ENCODE data around the gene MRPS12.
A peak's percentile ranks its signal among the peaks of the same experiment; 100 is the strongest.
"Not testable (repeated sequence)": the region's sequence is repeated elsewhere in the genome, so short reads cannot be mapped to it uniquely, and the experiment has no call there.

The MRPS12 gene

DNA sequence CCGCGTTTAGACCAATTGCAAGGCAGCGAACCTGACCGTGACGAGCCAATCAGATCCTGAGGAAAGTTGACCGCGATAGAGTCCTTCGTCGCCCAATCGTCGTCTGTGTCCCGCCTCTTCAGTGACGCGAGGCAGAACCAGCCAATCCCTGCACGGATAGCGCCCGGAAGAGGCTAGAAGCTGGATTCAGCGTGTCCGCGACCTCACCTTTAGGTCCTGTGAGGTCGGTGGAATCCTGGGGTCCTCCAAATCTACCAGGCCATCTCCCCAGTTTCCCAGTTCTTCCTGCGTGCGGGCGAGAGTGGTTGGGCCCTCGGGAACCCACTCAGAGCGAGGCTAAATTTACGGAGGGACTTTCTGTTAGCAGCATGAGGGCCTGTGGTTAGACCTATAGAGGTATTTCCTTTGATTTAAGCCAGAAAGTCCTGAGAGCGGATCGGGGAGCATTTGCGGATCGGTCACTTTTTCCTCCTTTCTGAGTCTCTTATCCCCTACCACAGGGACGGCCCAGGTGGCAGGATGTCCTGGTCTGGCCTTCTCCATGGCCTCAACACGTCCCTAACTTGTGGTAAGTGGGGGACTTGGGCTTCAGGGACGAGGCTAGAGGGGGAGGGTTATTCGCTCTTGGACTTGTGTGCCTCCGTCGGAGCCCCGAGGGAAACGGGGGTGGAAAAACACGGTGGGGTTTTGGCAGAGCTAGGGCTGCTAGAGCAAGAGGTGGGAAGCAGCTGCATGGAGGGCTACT is at the start of gene MRPS12:
Gene MRPS12, plus strand, starts transcription at position 169 of the 745 bp plus-strand sequence. Its CDS starts 351 bp downstream, at position 520.
- DNase-seq = peak; percentile 97 to 98

- no peak for DNase-seq
Observed at GRCh38 chr19:38883286-38883685, 47.5 kb upstream of the MRPS12 start.

GRCh38 chr19:38884691-38885090 is 46.1 kb upstream of the MRPS12 start:
- not testable (repeated sequence) for DNase-seq

DNA sequence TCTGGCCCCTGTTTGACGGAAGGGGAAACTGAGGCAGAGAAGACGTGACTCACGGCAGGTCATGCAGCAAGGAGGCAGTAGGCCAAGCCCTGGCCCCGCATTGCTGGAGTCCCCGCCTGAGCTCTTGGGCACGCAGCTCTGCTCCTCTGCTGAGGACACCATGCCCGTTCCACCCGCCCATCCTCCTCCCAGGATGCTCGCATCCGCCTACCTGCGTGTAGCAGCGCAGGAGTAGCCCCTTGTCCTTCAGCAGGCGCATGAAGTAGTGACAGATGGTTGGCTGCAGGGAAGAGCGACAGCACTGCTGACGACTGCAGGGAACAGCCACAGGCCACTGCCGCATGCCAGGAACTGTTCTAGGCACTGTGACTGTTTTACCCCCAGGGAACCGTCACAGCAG is 41.9 kb upstream of the MRPS12 start:
- DNase-seq = no peak

- no peak for DNase-seq
Observed at GRCh38 chr19:38889803-38890202, 40.9 kb upstream of the MRPS12 start.

- DNase-seq = no peak
Observed at GRCh38 chr19:38890686-38891085, 40.1 kb upstream of the MRPS12 start.

GRCh38 chr19:38891771-38892170 is 39.0 kb upstream of the MRPS12 start:
- DNase-seq = no peak

GRCh38 chr19:38892841-38893240 is 37.9 kb upstream of the MRPS12 start:
- no peak for DNase-seq

DNA sequence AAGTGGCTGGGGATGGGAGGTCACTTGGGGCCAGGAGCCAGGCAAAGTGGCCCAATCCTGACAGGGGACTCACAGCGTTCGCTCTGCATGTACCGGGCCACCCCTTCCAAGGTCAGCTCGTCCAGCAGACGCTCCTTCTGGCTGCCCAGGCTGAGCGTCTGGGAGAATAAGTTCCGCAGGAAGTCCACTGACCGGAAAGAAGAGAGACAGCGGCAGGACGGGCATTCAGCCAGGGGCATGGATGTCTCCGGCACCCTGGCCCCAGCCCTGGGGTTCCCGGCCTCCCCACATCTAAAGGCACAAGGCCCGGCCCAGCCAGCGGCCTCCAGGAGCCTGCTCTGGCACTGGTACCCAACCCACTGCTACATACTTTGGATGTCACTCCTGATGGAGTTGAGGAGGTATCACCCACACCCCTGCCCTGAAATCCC is 37.4 kb upstream of the MRPS12 start:
- no peak for DNase-seq

GRCh38 chr19:38894968-38895367 is 35.8 kb upstream of the MRPS12 start:
- DNase-seq = no peak

GRCh38 chr19:38898788-38899446 is 31.8 kb upstream of the MRPS12 start:
- DNase-seq = no peak

DNA sequence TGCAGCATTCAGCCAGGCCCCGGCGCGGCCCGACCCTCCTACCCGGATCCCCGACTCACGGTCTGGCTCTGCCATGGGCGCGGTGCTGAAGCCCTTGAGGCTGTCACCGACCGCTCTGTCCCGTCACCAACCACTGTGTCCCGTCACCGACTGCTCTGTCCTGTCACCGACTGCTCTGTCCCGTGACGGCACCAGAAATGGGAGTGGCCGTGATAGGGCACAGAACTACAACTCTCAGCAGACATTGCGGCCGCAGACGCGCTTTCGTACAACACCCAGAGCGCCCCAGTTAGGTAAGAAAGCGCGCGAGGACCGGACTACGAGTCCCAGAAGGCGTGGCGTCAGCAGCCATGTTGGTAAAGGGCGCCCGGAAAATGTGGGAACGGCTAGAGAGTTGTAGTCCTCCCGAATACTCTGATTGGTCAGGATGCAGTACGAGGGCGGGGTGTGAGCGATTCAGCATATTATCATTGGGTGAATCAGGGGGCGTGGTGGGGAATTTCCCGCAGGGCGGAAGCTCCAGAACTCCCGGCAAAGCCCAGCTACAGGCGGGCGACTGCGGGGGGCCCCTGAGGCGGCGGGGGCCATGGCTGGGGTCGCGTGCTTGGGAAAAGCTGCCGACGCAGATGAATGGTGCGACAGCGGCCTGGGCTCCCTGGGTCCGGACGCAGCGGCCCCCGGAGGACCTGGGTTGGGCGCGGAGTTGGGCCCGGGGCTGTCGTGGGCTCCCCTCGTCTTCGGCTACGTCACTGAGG is 31.1 kb upstream of the MRPS12 start, which contains the start of the genes NFKBIB and SIRT2:
Gene NFKBIB, plus strand, starts transcription at position 523 of the 755 bp plus-strand sequence. Its CDS starts 64 bp downstream, at position 587.
Gene SIRT2, minus strand, starts transcription at position 172 of the 755 bp plus-strand sequence. Its CDS starts 97 bp downstream, at position 75.
- peak; percentile 100 for DNase-seq

- DNase-seq = peak in 1 of 2 experiments; percentile 32
Observed at GRCh38 chr19:38900202-38900629, 30.5 kb upstream of the MRPS12 start.

DNA sequence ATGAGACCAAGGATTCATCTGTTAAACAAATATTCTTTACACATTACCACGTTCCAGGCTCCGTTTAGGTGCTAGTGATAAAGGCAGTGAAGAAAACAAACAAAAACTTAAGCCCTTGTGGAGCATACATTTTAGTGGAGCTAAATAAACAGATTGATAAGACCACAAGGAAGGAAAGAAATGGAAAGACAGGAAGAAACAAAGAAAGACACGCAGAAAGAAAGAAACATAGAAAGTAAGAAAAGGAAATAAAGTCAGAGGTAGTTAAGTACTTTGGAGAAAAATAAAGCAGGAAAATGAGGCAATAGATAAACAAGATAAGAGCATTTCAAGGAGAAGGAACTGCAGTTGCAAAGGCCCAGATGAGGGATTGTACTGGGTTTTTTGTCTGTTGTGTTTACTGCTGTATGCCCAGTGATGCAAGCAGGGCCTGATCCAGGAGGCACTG is 30.0 kb upstream of the MRPS12 start:
- DNase-seq = no peak

DNA sequence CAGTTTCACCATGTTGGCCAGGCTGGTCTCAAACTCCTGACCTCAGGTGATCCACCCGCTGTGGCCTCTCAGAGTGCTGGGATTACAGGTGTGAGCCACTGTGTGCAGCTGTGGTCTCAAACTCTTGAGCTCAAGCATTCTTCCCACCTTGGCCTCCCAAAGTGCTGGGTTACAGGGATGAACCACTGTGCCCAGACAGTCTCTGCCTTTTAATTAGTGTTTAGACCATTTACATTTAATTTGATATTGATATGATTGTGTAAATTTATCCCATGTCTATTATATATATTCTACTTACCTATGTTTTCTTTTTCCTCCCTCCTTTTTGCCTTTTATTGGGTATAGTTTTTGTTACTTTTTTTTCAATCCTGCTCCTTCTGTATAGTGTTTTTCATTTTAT is 29.1 kb upstream of the MRPS12 start:
- DNase-seq = no peak

- no peak for DNase-seq
Observed at GRCh38 chr19:38904581-38905539, 25.9 kb upstream of the MRPS12 start.

- no peak for DNase-seq
Observed at GRCh38 chr19:38905620-38906019, 25.1 kb upstream of the MRPS12 start.

- DNase-seq = no peak
Observed at GRCh38 chr19:38907227-38907626, 23.5 kb upstream of the MRPS12 start.

DNA sequence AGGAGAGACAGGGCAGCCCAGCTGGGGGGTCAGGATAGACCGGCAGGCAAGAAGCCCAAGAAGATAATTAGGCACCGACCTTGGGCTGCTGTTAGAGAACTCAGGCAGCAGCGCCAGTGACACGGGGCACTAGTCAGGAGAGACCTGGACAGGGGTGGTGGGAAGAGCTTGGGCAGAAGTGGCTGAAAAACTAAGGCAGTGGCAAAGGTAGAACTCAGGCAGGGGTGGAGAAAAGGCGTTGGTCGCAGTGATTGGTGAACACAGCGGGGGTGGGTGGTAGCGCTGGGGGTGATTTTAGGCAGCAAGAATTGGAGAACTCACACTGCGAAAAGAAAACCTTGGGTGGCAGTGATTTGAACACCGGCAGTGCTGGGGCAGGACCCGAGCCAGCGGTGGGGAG is 23.1 kb upstream of the MRPS12 start:
- DNase-seq = no peak

GRCh38 chr19:38908911-38909310 is 21.8 kb upstream of the MRPS12 start:
- no peak for DNase-seq

- no peak for DNase-seq
Observed at GRCh38 chr19:38910488-38910887, 20.3 kb upstream of the MRPS12 start.

DNA sequence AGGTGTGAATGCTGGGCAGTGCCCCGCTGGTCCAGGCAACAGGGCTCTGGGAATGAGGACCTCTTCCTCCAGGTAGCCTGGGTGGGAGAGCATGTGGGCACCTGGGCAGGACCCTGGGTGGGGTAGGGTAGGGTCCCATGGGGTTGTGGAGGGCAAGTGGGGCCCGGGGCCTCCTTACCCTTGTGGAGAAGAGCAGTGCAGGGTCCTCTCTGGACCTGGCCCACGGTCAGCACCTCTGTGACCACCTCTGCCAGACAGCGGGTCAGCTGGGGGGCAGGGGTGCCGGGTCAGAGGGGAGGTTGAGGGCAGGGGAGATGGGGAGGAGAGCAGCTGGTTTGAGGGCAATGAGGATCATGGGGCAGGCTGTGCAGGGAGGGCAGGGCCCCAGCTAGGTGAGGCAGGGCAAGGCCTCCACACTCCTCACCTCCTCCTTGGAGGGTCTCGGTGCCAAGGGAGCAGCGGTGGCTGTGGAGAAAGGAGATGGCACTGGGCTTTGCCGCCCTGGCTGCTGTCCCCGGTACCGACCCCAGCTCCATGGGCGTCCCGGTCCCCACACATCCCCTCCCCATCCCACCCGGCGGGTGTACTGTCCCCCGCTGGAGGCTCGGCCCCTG is 19.2 kb upstream of the MRPS12 start:
- DNase-seq = no peak
